ENCODE data around the gene MAML3. TPM values are rescaled to one million over a fixed set of nuclear protein-coding genes. Genes with fewer than 3 reads are reported as not detected.

Gene MAML3
- total RNA-seq, 2 donors from 2014 or later = 2.6 to 5.8 TPM

DNA sequence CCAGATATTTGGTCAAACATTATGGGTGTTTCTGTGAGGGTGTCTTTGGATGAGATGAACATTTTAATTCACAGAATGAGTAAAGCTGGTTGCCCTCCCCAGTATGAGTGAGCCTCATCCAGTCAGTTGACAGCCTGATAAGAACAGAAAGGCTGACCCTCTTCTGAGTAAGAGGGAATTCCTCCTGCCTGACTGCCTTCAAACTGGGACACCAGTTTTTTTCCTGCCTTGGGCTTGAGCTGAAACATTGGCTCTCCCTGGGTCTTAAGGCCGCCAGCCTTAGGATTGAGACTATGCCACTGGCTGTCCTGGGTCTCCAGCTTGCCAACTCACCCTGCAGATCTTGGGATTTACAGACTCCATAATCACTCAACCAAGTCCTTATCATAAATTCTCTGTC, 14.5 kb upstream of the MAML3 start:
- H3K36me3 ChIP-seq = no peaks in the 10 kb centered on the region
- no peaks in the 10 kb centered on the region for H3K4me1 ChIP-seq
- H3K27ac ChIP-seq = no peak overlapping the region
- no peak overlapping the region for H3K4me3 ChIP-seq
- no peaks in the 10 kb centered on the region for H3K9me3 ChIP-seq
- no peak for DNase-seq (ENCODE audit: low spot score)
- H3K27me3 ChIP-seq = no peaks in the 10 kb centered on the region
- TF ChIP-seq CTCF (IDR thresholded peaks at IDR 0.05) = no peak

DNA sequence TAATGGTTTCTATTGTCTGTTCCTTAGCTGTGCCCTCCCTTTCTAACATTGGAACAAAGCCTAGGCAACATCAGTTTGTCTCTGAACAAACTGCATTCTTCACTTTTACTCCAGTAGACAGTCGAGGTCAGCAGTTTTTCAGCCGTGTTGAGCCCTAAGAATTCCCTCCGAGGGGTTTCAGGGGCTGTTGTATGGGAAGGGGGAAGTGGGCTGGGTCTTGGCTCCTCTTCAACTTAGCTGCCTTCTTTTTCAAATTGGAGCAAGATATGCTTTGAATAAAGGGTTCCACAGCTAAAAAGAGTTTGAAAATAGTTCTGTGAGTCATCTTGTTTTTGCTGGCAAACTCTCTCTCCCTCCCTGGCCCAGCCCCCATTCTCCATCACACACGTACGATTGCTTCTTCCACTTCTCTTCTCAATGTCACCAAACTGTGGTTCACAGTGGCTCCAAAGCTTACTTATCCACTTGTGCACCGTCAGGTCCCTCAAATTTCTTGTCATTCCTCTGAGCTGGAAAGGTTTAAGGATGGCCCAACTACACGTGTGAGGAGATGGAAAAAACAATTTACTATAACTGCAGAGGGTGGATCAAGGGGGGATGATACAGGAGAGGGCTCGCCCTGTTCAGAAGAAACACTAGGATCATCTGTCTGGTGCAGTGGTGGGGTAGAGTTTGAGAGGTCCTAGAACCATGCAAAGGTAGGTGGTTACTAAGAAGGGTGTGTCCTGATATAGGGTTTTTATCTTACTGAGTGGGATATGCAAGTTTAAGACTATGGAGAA, 9.2 kb upstream of the MAML3 start:
- no peaks in the 10 kb centered on the region for H3K9me3 ChIP-seq
- H3K27me3 ChIP-seq = no peaks in the 10 kb centered on the region
- no peak for TF ChIP-seq CTCF (IDR thresholded peaks at IDR 0.05)
- H3K4me3 ChIP-seq = peak overlapping the region in 1 of 2 donors; percentile 14
- H3K27ac ChIP-seq = no peak overlapping the region
- no peaks in the 10 kb centered on the region for H3K36me3 ChIP-seq
- no peaks in the 10 kb centered on the region for H3K4me1 ChIP-seq
- DNase-seq (ENCODE audit: low spot score) = peak; percentile 68

- no peaks in the 10 kb centered on the region for H3K27me3 ChIP-seq
- H3K9me3 ChIP-seq = no peaks in the 10 kb centered on the region
- H3K27ac ChIP-seq = no peak overlapping the region
- no peaks in the 10 kb centered on the region for H3K4me1 ChIP-seq
- DNase-seq (ENCODE audit: low spot score) = no peak
- H3K4me3 ChIP-seq = peak overlapping the region in 1 of 2 donors; percentile 14
- TF ChIP-seq CTCF (IDR thresholded peaks at IDR 0.05) = no peak
- H3K36me3 ChIP-seq = no peaks in the 10 kb centered on the region
Measured at GRCh38 chr4:140162596-140162995, 8.6 kb upstream of the MAML3 start.

GRCh38 chr4:140158365-140159030, 4.5 kb upstream of the MAML3 start:
- Histone ChIP-seq H3K36me3 (no peaks in the 10 kb centered on the region), H3K4me1 (no peaks in the 10 kb centered on the region), H3K9me3 (no peaks in the 10 kb centered on the region), H3K27ac (no peak overlapping the region), H3K27me3 (no peaks in the 10 kb centered on the region), H3K4me3 (no peak overlapping the region)
- no peak for DNase-seq (ENCODE audit: low spot score)
- no peak for TF ChIP-seq CTCF (IDR thresholded peaks at IDR 0.05)

DNA sequence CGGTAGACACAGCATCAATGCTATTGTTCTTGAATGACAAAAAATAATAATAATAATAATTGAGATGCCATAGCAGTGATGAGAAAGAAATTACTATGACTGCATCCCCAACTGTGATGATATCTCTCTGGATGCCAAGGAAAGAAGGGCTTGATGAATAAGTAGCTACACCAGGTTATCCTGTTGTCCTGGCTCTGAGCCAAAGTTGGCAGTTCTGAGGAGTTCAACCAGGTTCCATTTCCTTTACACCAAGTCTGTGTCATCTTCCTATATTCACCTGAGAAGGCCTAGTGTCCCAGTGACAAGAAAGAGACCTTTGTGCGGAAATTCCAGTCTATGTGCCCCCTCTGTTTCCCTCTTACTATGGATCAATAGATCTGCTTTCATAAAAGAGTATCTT, 3.4 kb upstream of the MAML3 start:
- no peak for TF ChIP-seq CTCF (IDR thresholded peaks at IDR 0.05)
- no peak overlapping the region for H3K4me3 ChIP-seq
- no peak for DNase-seq (ENCODE audit: low spot score)
- H3K4me1 ChIP-seq = peaks cover 0 to 4% of the 10 kb centered on the region in 2 donors
- no peak overlapping the region for H3K27ac ChIP-seq
- H3K27me3 ChIP-seq = no peaks in the 10 kb centered on the region
- H3K36me3 ChIP-seq = no peaks in the 10 kb centered on the region
- no peaks in the 10 kb centered on the region for H3K9me3 ChIP-seq
